Coronary artery (tissue), 2 donors: Measurements from ENCODE around the gene PHACTR1.

Source experiments
- DNase-seq: peaks from one replicate; pipeline ENCODE4 v3.0.0-alpha.2; 2017; ENCODE audit warnings: low spot score
- H3K27ac ChIP-seq, 2 donors: fragments of 200-600 bp; sonication (generic); one replicate each; pipeline ENCODE4 v1.5.1; 2016 to 2019
- H3K4me3 ChIP-seq: fragments of 200-600 bp; sonication (generic); 2 replicates; pipeline ENCODE4 v1.5.1; 2016; ENCODE audit warnings: mild to moderate bottlenecking, moderate library complexity
- CTCF ChIP-seq: fragments of 200-600 bp; sonication (generic); IDR thresholded peaks from one replicate; pipeline ENCODE4 v1.5.1; 2019; ENCODE audit warnings: antibody characterized with exemption

The PHACTR1 gene

DNA sequence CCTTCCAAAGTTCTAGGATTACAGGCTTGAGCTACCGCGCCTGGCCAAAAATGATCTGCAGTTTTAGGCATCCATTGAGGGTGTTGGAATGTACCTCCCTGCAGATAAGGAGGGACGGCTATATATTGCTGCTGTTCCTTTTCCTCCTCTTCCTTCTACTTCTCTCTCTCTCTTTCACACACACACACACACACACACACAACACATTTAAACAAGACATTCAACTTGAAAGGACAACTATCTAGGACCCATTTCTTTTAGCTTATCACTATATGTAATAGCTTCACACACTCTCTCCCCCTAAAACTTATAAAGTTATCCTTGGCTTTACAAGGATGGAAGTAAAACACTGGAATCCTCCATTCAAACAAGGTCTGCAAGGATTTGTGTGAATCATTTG is 260.6 kb downstream of the PHACTR1 start:
- Histone ChIP-seq H3K4me3 (no peak overlapping the region), H3K27ac (no peak overlapping the region)
- no peak for TF ChIP-seq CTCF
- DNase-seq = no peak

DNA sequence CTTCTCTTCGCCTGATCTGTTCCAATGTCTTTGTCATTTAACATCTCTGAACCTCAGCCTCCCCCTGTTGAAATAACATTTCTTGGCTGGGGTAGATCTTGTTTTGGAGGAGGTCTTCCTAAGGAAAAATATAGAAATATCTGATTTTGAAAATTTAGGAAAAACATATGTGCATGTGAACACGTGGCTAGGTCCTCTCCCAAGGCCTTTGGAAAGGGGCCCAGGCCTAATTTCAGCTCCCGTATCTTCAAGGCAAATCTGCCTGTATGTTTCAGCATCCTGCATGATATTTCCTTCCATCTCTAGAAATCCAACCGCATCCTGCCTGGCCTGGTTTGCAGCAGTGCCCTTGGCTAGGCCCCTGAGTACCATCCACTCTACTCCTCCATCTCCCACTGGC is 261.2 kb downstream of the PHACTR1 start:
- Histone ChIP-seq H3K4me3 (no peak overlapping the region), H3K27ac (no peak overlapping the region)
- no peak for TF ChIP-seq CTCF
- no peak for DNase-seq

DNA sequence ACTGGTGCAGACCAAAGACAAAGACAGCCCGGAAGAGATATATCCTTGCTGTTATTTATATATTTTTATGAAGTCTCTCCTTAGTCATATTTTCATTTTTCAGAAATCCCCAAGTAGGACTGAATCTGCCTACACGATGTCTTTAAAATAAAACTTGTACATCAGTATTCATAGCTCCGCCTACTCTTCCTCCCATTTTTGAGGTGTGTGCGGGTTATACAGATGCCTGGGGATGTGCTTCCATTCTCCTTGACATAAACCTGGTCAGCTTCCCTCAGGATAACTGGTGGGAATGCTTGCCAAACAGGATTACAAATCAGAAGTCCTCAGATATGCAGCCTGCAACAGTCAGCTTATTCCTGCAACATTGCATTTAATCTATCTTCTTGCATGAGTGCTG is 264.2 kb downstream of the PHACTR1 start:
- Histone ChIP-seq H3K4me3 (no peak overlapping the region), H3K27ac (no peak overlapping the region)
- DNase-seq = no peak
- TF ChIP-seq CTCF = no peak

DNA sequence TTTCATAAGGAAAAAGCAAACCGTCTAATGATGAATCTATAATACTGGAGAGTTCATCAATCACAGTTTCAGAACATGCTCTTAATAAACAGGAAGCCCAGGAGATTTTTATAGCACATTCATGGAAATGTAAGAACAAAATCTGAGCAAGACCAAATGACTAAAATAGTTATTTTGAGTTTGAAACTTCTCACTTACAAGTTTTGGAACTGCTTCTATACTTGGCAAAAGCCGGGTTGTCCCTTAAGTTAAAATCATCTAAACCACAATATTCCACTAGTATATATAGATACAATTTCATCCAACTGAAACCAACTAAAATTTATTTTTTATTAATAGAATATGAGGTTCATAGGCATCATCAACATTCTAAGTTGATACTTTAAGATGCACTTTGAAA is 268.2 kb downstream of the PHACTR1 start:
- no peak overlapping the region for H3K27ac ChIP-seq
- TF ChIP-seq CTCF = no peak
- H3K4me3 ChIP-seq = no peak overlapping the region
- DNase-seq = no peak

DNA sequence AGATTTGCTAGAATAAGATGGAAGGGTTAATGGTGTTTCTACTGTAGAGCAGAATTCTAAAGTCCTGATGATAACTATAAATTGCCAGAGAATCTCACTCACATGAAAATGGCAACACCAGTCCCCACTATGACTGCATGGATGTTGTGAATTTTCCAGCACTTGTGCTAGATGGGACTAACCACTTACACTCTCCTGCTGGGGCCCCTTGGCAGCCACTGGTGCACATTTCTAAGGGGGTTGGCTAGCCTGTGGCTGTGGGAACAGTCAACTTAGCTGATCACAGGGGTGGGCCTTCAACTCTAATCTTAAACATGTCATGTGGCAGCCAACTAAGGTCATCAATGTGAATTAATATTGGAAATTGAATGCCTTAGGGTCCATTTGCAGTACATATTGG is 271.2 kb downstream of the PHACTR1 start:
- Histone ChIP-seq H3K27ac (no peak overlapping the region), H3K4me3 (no peak overlapping the region)
- no peak for DNase-seq
- TF ChIP-seq CTCF = no peak

- no peak for TF ChIP-seq CTCF
- Histone ChIP-seq H3K27ac (no peak overlapping the region), H3K4me3 (no peak overlapping the region)
- DNase-seq = no peak
Observed at GRCh38 chr6:12990162-12990561, 273.6 kb downstream of the PHACTR1 start.

DNA sequence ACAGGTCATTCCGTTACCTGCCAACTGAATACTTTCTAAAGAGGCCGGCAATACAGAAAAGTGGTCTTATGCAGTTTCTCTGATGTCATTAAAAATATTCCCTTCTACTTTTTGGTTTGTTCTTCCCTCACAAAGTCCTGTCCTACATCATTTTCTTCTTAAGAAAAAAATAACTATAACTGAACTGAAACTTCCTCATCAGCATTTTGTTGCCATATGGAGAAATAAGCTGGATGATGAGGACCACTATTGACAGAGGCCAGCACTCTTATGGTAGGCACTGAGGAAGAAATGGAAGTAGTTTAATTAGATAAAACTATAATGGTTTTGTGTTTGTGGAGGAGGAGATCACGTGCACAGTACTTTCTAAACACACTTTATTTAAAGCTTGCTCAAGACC is 274.9 kb downstream of the PHACTR1 start:
- no peak for TF ChIP-seq CTCF
- no peak overlapping the region for H3K27ac ChIP-seq
- no peak overlapping the region for H3K4me3 ChIP-seq
- DNase-seq = no peak
